GM23338 (cell line): ENCODE data around the gene ERBB4. TPM values are rescaled to one million over a fixed set of nuclear protein-coding genes. Genes with fewer than 3 reads are reported as not detected.

ENCODE experiments used
- ATAC-seq: fragments of 200-7000 bp; cut with Tn5 transposase; 3 replicates; pipeline ENCODE4 v1.9.1; 2020
- DNase-seq: peaks from one replicate; pipeline ENCODE4 v3.0.0-alpha.2; 2015; ENCODE audit warnings: low spot score
- H2AFZ ChIP-seq: fragments of 200-600 bp; sonication (generic); 2 replicates; pipeline ENCODE4 v1.8.0; 2016; ENCODE audit warnings: antibody characterized with exemption, mild to moderate bottlenecking, moderate library complexity
- H3F3A ChIP-seq: fragments of 200-600 bp; sonication (generic); replicated peaks from 2 replicates; pipeline ENCODE4 v1.8.0; 2017; ENCODE audit warnings: antibody characterized with exemption, mixed run types, low read depth
- H3K27ac ChIP-seq: fragments of 200-600 bp; sonication (generic); 2 replicates; pipeline ENCODE4 v1.6.1; 2016; ENCODE audit warnings: low read depth
- H3K27me3 ChIP-seq: fragments of 200-600 bp; sonication (generic); 2 replicates; pipeline ENCODE4 v1.8.0; 2016; ENCODE audit warnings: mild to moderate bottlenecking, mixed run types, moderate library complexity; ENCODE audit not compliant: insufficient read depth
- H3K36me3 ChIP-seq: fragments of 200-600 bp; sonication (generic); 2 replicates; pipeline ENCODE4 v1.8.0; 2016; ENCODE audit warnings: mild to moderate bottlenecking; ENCODE audit not compliant: insufficient read depth
- H3K4me1 ChIP-seq: fragments of 200-600 bp; sonication (generic); 2 replicates; pipeline ENCODE4 v1.8.0; 2016; ENCODE audit warnings: mild to moderate bottlenecking, moderate library complexity; ENCODE audit not compliant: insufficient read depth
- H3K4me2 ChIP-seq: fragments of 200-600 bp; sonication (generic); 2 replicates; pipeline ENCODE4 v1.7.1; 2017; ENCODE audit warnings: mixed run types
- H3K4me3 ChIP-seq: fragments of 200-600 bp; sonication (generic); 2 replicates; pipeline ENCODE4 v1.6.1; 2016; ENCODE audit warnings: mixed run types
- H3K79me2 ChIP-seq: fragments of 200-600 bp; sonication (generic); replicated peaks from 2 replicates; pipeline ENCODE4 v1.8.0; 2017; ENCODE audit warnings: mild to moderate bottlenecking; ENCODE audit not compliant: insufficient read depth
- H3K9me2 ChIP-seq: fragments of 200-600 bp; sonication (generic); 2 replicates; pipeline ENCODE4 v1.8.0; 2017; ENCODE audit not compliant: insufficient read depth
- H4K20me1 ChIP-seq: fragments of 200-600 bp; sonication (generic); replicated peaks from 2 replicates; pipeline ENCODE4 v1.8.0; 2017; ENCODE audit warnings: mild to moderate bottlenecking; ENCODE audit not compliant: insufficient read depth
- H3K27ac Mint-ChIP-seq: 2 replicates; pipeline ENCODE4 v1.8.0; 2020; ENCODE audit warnings: inconsistent platforms, mild to moderate bottlenecking, moderate library complexity, mixed read lengths
- H3K27me3 Mint-ChIP-seq: 3 replicates; pipeline ENCODE4 v1.8.0; 2022; ENCODE audit warnings: low read depth, mild to moderate bottlenecking, moderate library complexity, mixed read lengths, inconsistent platforms; ENCODE audit not compliant: insufficient read depth, poor library complexity
- H3K36me3 Mint-ChIP-seq: 3 replicates; pipeline ENCODE4 v1.8.0; 2021; ENCODE audit warnings: low read depth, mild to moderate bottlenecking, inconsistent platforms, moderate library complexity, mixed read lengths
- H3K4me1 Mint-ChIP-seq: 3 replicates; pipeline ENCODE4 v1.8.0; 2020; ENCODE audit warnings: mild to moderate bottlenecking, inconsistent platforms, mixed read lengths
- H3K4me3 Mint-ChIP-seq: 3 replicates; pipeline ENCODE4 v1.8.0; 2021; ENCODE audit warnings: moderate library complexity, mild to moderate bottlenecking, inconsistent platforms, mixed read lengths
- H3K9me3 Mint-ChIP-seq: 3 replicates; pipeline ENCODE4 v1.8.0; 2020; ENCODE audit warnings: moderate library complexity, mild to moderate bottlenecking, inconsistent platforms, mixed read lengths
- EZH2 ChIP-seq: fragments of 200-600 bp; sonication (generic); IDR thresholded peaks from one replicate; pipeline ENCODE4 v1.8.0; 2017; ENCODE audit warnings: antibody characterized with exemption, mild to moderate bottlenecking, low read depth; ENCODE audit not compliant: unreplicated experiment
- polyA plus RNA-seq: library from polyadenylated mRNA; unstranded; fragments of >200 nt; fragmentation: Nextera tagmentation; extraction: Ambion mirVana; gene quantifications from 2 replicates; pipeline ENCODE4 v1.2.1, GENCODE V29; 2016
- total RNA-seq: library from RNA; depleted of rRNA; stranded (reverse); fragments of >200 nt; shearing (Covaris generic); gene quantifications from 2 replicates; pipeline ENCODE4 v1.2.3, GENCODE V29; 2014
- TF ChIP-seq, protein P1 (sequence below): fragments of 250-450 bp; sonication (Bioruptor Pico); IDR thresholded peaks from 2 replicates; pipeline ENCODE4 v1.5.0; 2020; ENCODE audit warnings: mild to moderate bottlenecking, moderate library complexity

The ERBB4 gene
- total and polyA plus RNA-seq, 2 experiments from 2014 or later = 0.73 to 1.1 TPM

DNA sequence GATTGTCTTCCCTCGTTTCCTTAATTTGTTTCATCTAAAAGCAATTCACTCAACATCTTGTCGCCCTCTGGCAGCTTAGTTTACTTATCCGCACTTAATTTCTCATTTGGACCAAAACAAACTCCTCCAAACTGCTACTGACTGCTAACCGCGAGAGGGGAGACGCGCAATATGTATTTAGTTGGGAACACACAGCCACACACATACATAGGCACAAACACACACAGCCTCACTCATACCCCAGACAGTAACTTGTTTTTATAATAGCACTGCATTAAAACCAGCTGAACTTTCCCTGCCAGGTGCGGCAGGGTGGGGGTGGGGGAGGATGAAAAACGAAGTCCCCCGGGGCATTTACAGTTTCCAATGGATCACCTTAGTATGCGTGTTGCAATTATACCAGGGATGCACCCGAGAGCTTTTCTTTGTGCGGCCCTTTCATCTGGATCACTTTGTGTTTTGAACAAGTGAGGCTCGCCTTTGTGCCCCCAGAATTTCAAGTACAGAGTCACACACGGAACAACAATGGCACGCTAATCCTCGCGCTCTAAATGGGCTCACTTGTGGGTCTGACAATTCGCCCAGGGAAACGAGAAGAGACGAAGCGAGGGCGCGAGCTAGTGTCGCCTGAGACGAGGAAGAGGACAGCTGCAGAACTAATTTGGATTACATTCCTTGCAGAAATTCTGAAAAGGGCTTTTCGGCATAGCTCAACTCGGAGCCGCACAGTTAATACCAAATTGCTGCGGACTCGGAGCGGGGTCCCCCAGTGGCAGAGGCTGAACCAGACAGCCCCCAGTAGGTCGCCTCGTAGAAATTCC is 2.4 kb downstream of the ERBB4 start:
- Histone ChIP-seq H3K9me2 (no peaks in the 10 kb centered on the region), H3F3A (peaks cover 5% of the 10 kb centered on the region; the same call in 1 of the 2 replicates), H3K79me2 (no peaks in the 10 kb centered on the region), H3K27me3 (peaks cover 72% of the 10 kb centered on the region), H3K27ac (no peak overlapping the region), H4K20me1 (peaks cover 6% of the 10 kb centered on the region; the same call in 1 of the 2 replicates), H3K4me1 (peaks cover 20% of the 10 kb centered on the region; the same call in 1 of the 2 replicates), H2AFZ (peak overlapping the region; percentile 72), H3K36me3 (no peaks in the 10 kb centered on the region), H3K4me3 (peak overlapping the region; percentile 84), H3K4me2 (peak overlapping the region; percentile 92)
- H3K9me3 Mint-ChIP-seq = no peaks in the 10 kb centered on the region
- no peaks in the 10 kb centered on the region; the same call in 2 of the 3 replicates for H3K36me3 Mint-ChIP-seq
- peaks cover 16% of the 10 kb centered on the region for H3K4me1 Mint-ChIP-seq
- ATAC-seq = peak; percentile 25
- peak overlapping the region; percentile 92 for H3K4me3 Mint-ChIP-seq
- TF ChIP-seq EZH2 = peak; percentile 24
- TF ChIP-seq, protein P1, sequence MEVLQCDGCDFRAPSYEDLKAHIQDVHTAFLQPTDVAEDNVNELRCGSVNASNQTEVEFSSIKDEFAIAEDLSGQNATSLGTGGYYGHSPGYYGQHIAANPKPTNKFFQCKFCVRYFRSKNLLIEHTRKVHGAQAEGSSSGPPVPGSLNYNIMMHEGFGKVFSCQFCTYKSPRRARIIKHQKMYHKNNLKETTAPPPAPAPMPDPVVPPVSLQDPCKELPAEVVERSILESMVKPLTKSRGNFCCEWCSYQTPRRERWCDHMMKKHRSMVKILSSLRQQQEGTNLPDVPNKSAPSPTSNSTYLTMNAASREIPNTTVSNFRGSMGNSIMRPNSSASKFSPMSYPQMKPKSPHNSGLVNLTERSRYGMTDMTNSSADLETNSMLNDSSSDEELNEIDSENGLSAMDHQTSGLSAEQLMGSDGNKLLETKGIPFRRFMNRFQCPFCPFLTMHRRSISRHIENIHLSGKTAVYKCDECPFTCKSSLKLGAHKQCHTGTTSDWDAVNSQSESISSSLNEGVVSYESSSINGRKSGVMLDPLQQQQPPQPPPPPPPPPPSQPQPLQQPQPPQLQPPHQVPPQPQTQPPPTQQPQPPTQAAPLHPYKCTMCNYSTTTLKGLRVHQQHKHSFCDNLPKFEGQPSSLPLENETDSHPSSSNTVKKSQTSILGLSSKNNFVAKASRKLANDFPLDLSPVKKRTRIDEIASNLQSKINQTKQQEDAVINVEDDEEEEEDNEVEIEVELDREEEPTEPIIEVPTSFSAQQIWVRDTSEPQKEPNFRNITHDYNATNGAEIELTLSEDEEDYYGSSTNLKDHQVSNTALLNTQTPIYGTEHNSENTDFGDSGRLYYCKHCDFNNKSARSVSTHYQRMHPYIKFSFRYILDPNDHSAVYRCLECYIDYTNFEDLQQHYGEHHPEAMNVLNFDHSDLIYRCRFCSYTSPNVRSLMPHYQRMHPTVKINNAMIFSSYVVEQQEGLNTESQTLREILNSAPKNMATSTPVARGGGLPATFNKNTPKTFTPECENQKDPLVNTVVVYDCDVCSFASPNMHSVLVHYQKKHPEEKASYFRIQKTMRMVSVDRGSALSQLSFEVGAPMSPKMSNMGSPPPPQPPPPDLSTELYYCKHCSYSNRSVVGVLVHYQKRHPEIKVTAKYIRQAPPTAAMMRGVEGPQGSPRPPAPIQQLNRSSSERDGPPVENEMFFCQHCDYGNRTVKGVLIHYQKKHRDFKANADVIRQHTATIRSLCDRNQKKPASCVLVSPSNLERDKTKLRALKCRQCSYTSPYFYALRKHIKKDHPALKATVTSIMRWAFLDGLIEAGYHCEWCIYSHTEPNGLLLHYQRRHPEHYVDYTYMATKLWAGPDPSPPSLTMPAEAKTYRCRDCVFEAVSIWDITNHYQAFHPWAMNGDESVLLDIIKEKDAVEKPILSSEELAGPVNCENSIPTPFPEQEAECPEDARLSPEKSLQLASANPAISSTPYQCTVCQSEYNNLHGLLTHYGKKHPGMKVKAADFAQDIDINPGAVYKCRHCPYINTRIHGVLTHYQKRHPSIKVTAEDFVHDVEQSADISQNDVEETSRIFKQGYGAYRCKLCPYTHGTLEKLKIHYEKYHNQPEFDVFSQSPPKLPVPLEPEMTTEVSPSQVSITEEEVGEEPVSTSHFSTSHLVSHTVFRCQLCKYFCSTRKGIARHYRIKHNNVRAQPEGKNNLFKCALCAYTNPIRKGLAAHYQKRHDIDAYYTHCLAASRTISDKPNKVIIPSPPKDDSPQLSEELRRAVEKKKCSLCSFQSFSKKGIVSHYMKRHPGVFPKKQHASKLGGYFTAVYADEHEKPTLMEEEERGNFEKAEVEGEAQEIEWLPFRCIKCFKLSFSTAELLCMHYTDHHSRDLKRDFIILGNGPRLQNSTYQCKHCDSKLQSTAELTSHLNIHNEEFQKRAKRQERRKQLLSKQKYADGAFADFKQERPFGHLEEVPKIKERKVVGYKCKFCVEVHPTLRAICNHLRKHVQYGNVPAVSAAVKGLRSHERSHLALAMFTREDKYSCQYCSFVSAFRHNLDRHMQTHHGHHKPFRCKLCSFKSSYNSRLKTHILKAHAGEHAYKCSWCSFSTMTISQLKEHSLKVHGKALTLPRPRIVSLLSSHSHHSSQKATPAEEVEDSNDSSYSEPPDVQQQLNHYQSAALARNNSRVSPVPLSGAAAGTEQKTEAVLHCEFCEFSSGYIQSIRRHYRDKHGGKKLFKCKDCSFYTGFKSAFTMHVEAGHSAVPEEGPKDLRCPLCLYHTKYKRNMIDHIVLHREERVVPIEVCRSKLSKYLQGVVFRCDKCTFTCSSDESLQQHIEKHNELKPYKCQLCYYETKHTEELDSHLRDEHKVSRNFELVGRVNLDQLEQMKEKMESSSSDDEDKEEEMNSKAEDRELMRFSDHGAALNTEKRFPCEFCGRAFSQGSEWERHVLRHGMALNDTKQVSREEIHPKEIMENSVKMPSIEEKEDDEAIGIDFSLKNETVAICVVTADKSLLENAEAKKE = no peak
- DNase-seq = peak; percentile 67
- H3K27me3 Mint-ChIP-seq = peaks cover 47% of the 10 kb centered on the region
- no peak overlapping the region for H3K27ac Mint-ChIP-seq

- no peak for DNase-seq
- no peaks in the 10 kb centered on the region for H3K36me3 Mint-ChIP-seq
- H3K79me2 ChIP-seq = no peaks in the 10 kb centered on the region
- ATAC-seq = no peak
- H3K4me1 ChIP-seq = peaks cover 11% of the 10 kb centered on the region; the same call in 1 of the 2 replicates
- peaks cover 5% of the 10 kb centered on the region; the same call in 1 of the 2 replicates for H3F3A ChIP-seq
- no peak overlapping the region for H3K4me2 ChIP-seq
- no peaks in the 10 kb centered on the region for H3K36me3 ChIP-seq
- H3K9me2 ChIP-seq = no peaks in the 10 kb centered on the region
- H4K20me1 ChIP-seq = peaks cover 6% of the 10 kb centered on the region; the same call in 1 of the 2 replicates
- no peaks in the 10 kb centered on the region for H3K9me3 Mint-ChIP-seq
- peaks cover 57% of the 10 kb centered on the region for H3K27me3 ChIP-seq
- H3K4me3 ChIP-seq = no peak overlapping the region
- H2AFZ ChIP-seq = no peak overlapping the region
- H3K27ac ChIP-seq = no peak overlapping the region
- H3K27me3 Mint-ChIP-seq = peaks cover 41% of the 10 kb centered on the region
- H3K4me3 Mint-ChIP-seq = no peak overlapping the region
- H3K4me1 Mint-ChIP-seq = peaks cover 15% of the 10 kb centered on the region
- no peak overlapping the region for H3K27ac Mint-ChIP-seq
- TF ChIP-seq, protein P1 = no peak
Measured at GRCh38 chr2:212534336-212534735, 4.3 kb downstream of the ERBB4 start.
